Measurements from ENCODE around the gene SMG1.
"Not testable (repeated sequence)": the region's sequence is repeated elsewhere in the genome, so short reads cannot be mapped to it uniquely, and the experiment has no call there.

SMG1 gene

GRCh38 chr16:18756639-18757038 is 169.6 kb downstream of the SMG1 start:
- not testable (repeated sequence) for DNase-seq

Measured in activated gamma-delta T cell treated with Interleukin-2 at 50 U/mL for 16 hours (primary cell).